ENCODE data around the gene PCSK9. TPM values are rescaled to one million over a fixed set of nuclear protein-coding genes. Genes with fewer than 3 reads are reported as not detected.

Gene PCSK9
- total RNA-seq, 2 donors from 2014 or later, result 48.9 to 61.2 TPM

DNA sequence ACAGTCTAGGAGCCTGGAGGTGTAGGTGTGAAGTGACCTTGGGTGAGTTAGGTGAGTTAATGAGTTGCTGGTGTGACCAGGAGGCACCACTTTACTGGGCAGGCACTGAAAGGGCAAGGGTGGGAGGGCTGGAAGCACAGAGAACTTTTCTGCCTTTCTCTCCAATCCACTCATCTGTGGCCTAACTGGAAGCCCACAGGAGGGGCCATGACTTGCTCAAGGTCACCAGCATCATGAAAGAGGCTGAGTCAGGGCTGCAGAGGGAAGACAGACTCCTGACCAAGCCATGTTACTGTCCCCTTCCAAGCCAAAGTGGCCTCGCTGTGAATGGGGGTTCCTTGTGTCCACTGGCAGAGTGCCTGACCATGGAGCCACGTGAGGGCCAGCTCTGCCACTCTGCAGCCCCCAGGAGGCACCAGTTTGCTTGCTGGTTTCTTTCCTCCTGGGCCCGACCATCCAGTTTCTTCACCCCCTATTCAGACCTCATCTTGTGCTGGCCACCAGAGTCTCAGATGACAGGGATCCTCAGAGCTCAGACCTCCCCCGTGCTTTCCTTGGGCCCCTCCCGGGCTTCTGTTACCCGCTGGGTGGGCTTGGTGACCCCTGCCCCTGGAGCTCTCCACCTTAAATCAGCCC, 44.9 kb upstream of the PCSK9 start:
- TF ChIP-seq, protein P1, sequence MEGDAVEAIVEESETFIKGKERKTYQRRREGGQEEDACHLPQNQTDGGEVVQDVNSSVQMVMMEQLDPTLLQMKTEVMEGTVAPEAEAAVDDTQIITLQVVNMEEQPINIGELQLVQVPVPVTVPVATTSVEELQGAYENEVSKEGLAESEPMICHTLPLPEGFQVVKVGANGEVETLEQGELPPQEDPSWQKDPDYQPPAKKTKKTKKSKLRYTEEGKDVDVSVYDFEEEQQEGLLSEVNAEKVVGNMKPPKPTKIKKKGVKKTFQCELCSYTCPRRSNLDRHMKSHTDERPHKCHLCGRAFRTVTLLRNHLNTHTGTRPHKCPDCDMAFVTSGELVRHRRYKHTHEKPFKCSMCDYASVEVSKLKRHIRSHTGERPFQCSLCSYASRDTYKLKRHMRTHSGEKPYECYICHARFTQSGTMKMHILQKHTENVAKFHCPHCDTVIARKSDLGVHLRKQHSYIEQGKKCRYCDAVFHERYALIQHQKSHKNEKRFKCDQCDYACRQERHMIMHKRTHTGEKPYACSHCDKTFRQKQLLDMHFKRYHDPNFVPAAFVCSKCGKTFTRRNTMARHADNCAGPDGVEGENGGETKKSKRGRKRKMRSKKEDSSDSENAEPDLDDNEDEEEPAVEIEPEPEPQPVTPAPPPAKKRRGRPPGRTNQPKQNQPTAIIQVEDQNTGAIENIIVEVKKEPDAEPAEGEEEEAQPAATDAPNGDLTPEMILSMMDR (IDR thresholded peaks at IDR 0.05), result no peak
- Histone ChIP-seq H3K27me3 (peaks cover 5% of the 10 kb centered on the region), H3K9ac (ENCODE audit: low read depth in 2 of 2, low read length in 2 of 2) (no peak overlapping the region), H3K9me3 (no peaks in the 10 kb centered on the region), H3K4me3 (no peak overlapping the region), H3K27ac (no peak overlapping the region), H3K4me1 (no peaks in the 10 kb centered on the region), H3K36me3 (no peaks in the 10 kb centered on the region)
- DNase-seq, result no peak
- intact Hi-C loops (cut with DNase I), result no loop called here

DNA sequence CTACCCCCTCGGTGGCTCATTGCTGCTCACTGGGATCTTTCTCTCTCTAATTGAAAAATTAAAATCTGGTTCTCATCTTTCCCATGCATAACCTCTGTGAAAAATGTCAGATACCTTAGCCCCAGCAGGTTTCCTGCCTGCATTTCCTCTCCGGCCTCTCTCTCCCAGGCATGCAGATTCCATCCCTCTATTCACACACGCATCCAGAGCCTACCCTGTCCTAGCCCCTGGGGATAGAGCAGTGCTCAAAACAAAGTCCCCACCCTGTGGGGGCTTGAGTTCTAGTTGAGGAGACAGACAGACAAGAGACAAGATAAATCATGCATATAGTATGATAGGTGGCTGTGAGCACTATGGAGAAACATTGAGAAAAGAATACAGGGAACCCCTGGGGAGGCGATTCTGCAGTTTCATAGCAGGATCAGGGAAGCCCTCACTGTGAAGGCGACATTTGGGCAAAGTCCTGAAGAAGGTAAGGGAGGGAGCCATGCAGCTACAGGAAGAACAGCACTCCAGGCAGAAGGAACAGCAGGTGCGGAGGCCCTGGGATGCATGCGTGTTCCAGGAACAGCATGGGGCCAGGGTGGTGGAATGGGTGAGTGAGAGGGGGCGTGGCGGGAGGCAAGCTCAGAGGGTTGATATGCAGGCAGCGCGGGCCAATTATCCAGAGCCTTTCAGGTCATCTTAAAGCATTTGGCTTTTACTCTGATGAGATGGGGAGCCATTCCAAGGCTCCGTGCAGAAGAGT, 44.2 kb upstream of the PCSK9 start:
- H3K9me3 ChIP-seq, result no peaks in the 10 kb centered on the region
- no peaks in the 10 kb centered on the region for H3K4me1 ChIP-seq
- no peaks in the 10 kb centered on the region for H3K36me3 ChIP-seq
- H3K9ac ChIP-seq (ENCODE audit: low read depth in 2 of 2, low read length in 2 of 2), result no peak overlapping the region
- intact Hi-C loops (cut with DNase I), result no loop called here
- no peak overlapping the region for H3K4me3 ChIP-seq
- peaks cover 5% of the 10 kb centered on the region for H3K27me3 ChIP-seq
- H3K27ac ChIP-seq, result no peak overlapping the region
- no peak for DNase-seq
- TF ChIP-seq, protein P1 (IDR thresholded peaks at IDR 0.05), result no peak

DNA sequence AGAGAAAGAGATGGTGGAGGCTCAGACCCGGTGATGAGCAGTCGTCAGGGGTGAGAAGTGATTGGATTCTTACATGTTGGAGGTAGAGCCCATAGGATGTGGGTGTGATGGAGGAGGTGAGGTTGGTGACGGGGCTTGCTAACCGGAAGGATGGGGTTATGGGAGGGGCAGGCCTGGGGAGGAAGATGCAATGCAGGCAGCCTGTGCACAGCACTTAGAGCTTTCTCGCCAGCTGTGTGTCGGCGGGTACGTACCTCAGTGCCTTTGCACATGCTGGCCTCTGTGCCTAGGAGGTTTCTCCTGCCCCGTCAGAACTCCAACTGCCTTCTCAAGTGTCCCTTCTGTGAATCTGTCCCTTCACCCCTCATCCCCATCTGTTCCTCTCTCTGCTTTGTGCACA, 43.5 kb upstream of the PCSK9 start:
- no peaks in the 10 kb centered on the region for H3K36me3 ChIP-seq
- H3K9me3 ChIP-seq, result no peaks in the 10 kb centered on the region
- intact Hi-C loops (cut with DNase I), result loop anchor here (1.0 kb wide), 1 partner anchor 46 kb away; no protein-coding TSS in a partner anchor
- no peak for DNase-seq
- no peaks in the 10 kb centered on the region for H3K4me1 ChIP-seq
- no peak overlapping the region for H3K4me3 ChIP-seq
- peaks cover 5% of the 10 kb centered on the region for H3K27me3 ChIP-seq
- no peak overlapping the region for H3K27ac ChIP-seq
- no peak overlapping the region for H3K9ac ChIP-seq (ENCODE audit: low read depth in 2 of 2, low read length in 2 of 2)
- TF ChIP-seq, protein P1 (IDR thresholded peaks at IDR 0.05), result no peak

DNA sequence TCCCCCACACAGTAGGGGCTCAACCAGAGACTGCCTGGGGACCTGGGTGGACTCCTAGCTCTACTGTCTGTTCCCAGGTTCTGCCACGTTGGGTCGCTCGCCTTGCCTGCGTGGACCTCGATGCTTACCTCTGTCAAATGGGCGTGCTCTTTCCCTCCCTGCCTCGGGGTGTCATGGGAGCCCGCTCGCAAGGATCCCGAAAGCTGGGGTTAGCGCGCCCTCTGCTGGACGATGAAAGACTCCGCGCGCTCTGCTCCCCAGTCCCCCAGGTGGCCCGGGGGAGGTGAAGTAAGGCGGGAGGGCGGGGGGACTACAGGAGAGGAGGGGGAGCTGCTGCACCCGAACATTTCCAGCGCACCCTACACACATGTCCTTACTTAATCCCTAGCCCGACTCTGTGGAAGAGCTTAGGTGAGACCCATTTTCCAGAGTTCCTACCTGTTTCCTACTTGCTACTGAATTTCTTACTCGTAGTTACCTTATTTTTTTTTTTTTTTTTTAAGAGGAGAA, 42.9 kb upstream of the PCSK9 start:
- H3K9me3 ChIP-seq, result no peaks in the 10 kb centered on the region
- peaks cover 5% of the 10 kb centered on the region for H3K27me3 ChIP-seq
- H3K4me3 ChIP-seq, result no peak overlapping the region
- TF ChIP-seq, protein P1 (IDR thresholded peaks at IDR 0.05), result peak; percentile 68
- H3K9ac ChIP-seq (ENCODE audit: low read depth in 2 of 2, low read length in 2 of 2), result no peak overlapping the region
- H3K4me1 ChIP-seq, result no peaks in the 10 kb centered on the region
- intact Hi-C loops (cut with DNase I), result loop anchor here (1.0 kb wide), 1 partner anchor 46 kb away; no protein-coding TSS in a partner anchor
- H3K36me3 ChIP-seq, result no peaks in the 10 kb centered on the region
- H3K27ac ChIP-seq, result no peak overlapping the region
- DNase-seq, result peak; percentile 86

DNA sequence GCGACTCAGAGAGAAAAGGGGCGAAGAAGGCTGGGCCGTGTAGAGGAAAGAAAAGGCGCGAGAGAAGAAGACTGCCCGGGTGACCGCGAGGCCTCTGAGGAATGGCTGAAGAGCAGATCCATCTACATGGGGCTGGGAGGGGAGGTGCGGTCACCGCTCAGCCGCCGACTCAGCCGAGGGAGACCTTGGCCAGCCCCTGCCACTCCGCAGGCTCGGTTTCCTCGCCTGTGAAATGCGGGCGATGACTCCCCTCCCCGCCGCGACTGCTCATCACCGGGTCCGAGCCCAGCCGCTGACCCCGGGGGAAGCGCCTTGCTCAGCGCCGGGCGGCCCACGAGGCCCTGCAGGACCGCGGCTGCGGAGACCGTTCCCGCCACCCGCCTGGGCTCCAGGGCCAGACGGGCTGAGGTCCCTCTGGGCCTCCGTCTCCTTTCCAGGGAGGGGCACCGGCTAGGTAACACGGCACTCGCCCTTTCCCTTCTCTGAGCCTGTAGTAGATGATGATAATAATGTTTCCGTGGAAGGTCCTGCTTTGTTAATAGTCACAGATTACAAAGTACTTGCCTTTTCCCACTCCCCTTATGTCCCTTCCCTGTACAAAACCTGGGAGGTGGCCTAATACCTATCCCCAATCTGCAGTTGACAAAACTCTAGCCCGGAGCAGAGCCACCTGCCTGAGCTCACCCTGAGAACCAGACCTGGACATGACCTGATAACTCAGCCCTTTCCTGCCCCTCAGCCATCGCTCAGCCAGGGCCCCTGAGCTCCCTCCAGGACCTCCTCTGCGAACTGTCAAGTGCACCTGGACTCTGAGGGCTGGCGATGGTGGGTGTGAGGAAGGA, 42.3 kb upstream of the PCSK9 start:
- intact Hi-C loops (cut with DNase I), result loop anchor here (1.0 kb wide), 1 partner anchor 47 kb away; no protein-coding TSS in a partner anchor
- no peak for DNase-seq
- H3K9ac ChIP-seq (ENCODE audit: low read depth in 2 of 2, low read length in 2 of 2), result no peak overlapping the region
- H3K4me3 ChIP-seq, result no peak overlapping the region
- TF ChIP-seq, protein P1 (IDR thresholded peaks at IDR 0.05), result no peak
- H3K36me3 ChIP-seq, result no peaks in the 10 kb centered on the region
- H3K27me3 ChIP-seq, result peaks cover 5% of the 10 kb centered on the region
- no peaks in the 10 kb centered on the region for H3K4me1 ChIP-seq
- H3K9me3 ChIP-seq, result no peaks in the 10 kb centered on the region
- no peak overlapping the region for H3K27ac ChIP-seq

Data from colonic mucosa (tissue), 4 donors.